Stomach (tissue), 4 donors: ENCODE measurements around the gene ALX4.

Source experiments
- POLR2A ChIP-seq, 4 donors: fragments of 450-650 bp; IDR thresholded peaks; one replicate each; pipeline ENCODE4 v1.6.1; 2016; ENCODE audit warnings: antibody characterized with exemption in 4 of 4, control low read depth in 2 of 4, mild to moderate bottlenecking in 1 of 4, moderate library complexity in 1 of 4
- POLR2AphosphoS5 ChIP-seq, 3 donors: sonication (generic); formaldehyde crosslinking; IDR thresholded peaks; one replicate each; pipeline ENCODE4 v1.6.1; 2016; ENCODE audit warnings: antibody characterized with exemption in 3 of 3

DNA sequence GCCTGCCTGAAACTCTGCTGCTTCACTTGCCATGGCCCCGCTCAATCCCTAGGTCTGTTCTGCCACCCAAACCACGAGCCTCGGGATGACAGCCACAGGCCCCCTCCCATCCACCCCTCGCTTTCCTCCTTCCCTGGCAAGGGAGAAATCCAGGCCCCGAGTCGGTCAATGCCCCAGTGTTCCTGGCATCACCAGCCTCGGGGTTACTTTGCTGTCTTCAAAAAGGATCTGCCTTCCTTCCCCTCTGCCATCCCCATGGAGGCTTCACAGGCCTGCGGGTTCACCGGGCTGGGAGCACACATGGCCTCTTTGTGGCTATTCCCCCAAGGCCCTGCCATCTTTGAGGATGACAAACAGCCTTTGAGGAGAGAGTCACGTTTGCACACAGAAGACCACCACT, 38.8 kb upstream of the ALX4 start:
- TF ChIP-seq POLR2A (IDR thresholded peaks at IDR 0.05): no peak
- TF ChIP-seq POLR2AphosphoS5 (IDR thresholded peaks at IDR 0.05): no peak
